PFSK-1 (cell line): ENCODE results near the gene MGAT2.

Experiments
- FOXP2 ChIP-seq: optimal IDR thresholded peaks from 2 replicates; pipeline ENCODE3; 2011; ENCODE audit warnings: borderline replicate concordance, control low read depth, inconsistent platforms; ENCODE audit not compliant: insufficient read depth; ENCODE audit errors: extremely low read length, extremely low read depth
- POLR2AphosphoS5 ChIP-seq: IDR thresholded peaks from 2 replicates; pipeline ENCODE4 v1.6.1; 2012; ENCODE audit warnings: low read depth, mild to moderate bottlenecking, control low read depth, low read length, moderate library complexity
- REST ChIP-seq, 2 experiments: IDR thresholded peaks; 2 replicates each; pipeline versions ENCODE4 v1.6.1 to v1.8.0; 2011 to 2012; ENCODE audit warnings: low read depth in 2 of 2, low read length in 2 of 2, control low read depth in 1 of 2, inconsistent platforms in 1 of 2, mild to moderate bottlenecking in 1 of 2, moderate library complexity in 1 of 2; ENCODE audit not compliant: insufficient read depth in 1 of 2
- SIN3A ChIP-seq: IDR thresholded peaks from 2 replicates; pipeline ENCODE4 v1.6.1; 2012; ENCODE audit warnings: mild to moderate bottlenecking, low read length, moderate library complexity, borderline replicate concordance; ENCODE audit not compliant: insufficient read depth
- TAF1 ChIP-seq: IDR thresholded peaks from 2 replicates; pipeline ENCODE4 v1.6.1; 2012; ENCODE audit warnings: low read length, control low read depth, borderline replicate concordance; ENCODE audit not compliant: insufficient read depth

Gene MGAT2

GRCh38 chr14:49581209-49582112 is 39.1 kb upstream of the MGAT2 start:
- TF ChIP-seq TAF1, result no peak
- TF ChIP-seq SIN3A, result no peak
- TF ChIP-seq FOXP2, result no peak
- no peak for TF ChIP-seq REST (IDR thresholded peaks at IDR 0.05; ENCODE audit: insufficient read depth in 1 of 2, low read depth in 2 of 2, low read length in 2 of 2)
- no peak for TF ChIP-seq POLR2AphosphoS5

- TF ChIP-seq POLR2AphosphoS5 (peak; percentile 72), REST (IDR thresholded peaks at IDR 0.05; ENCODE audit: insufficient read depth in 1 of 2, low read depth in 2 of 2, low read length in 2 of 2) (no peak), SIN3A (peak; percentile 20; the same call in 1 of the 2 replicates)
These were observed 38.3 kb upstream of the MGAT2 start for GRCh38 chr14:49582113-49582977.

GRCh38 chr14:49583629-49584028 is 37.0 kb upstream of the MGAT2 start:
- TF ChIP-seq REST (IDR thresholded peaks at IDR 0.05; ENCODE audit: insufficient read depth in 1 of 2, low read depth in 2 of 2, low read length in 2 of 2) (no peak), FOXP2 (no peak), SIN3A (no peak), TAF1 (no peak), POLR2AphosphoS5 (no peak)

GRCh38 chr14:49584058-49584457 is 36.5 kb upstream of the MGAT2 start:
- TF ChIP-seq POLR2AphosphoS5, result no peak
- TF ChIP-seq FOXP2, result no peak
- no peak for TF ChIP-seq TAF1
- TF ChIP-seq REST (IDR thresholded peaks at IDR 0.05; ENCODE audit: insufficient read depth in 1 of 2, low read depth in 2 of 2, low read length in 2 of 2), result no peak
